ENCODE data around the gene RALGAPA1. TPM values are rescaled to one million over a fixed set of nuclear protein-coding genes. Genes with fewer than 3 reads are reported as not detected.

RALGAPA1 gene
- total and polyA plus RNA-seq, 2 experiments from 2014 or later: 7.5 to 22.2 TPM

- Histone ChIP-seq H3K27ac (no peak overlapping the region), H3K9me3 (ENCODE audit: low read depth) (no peaks in the 10 kb centered on the region), H3K27me3 (replicated peaks; ENCODE audit: insufficient read depth) (peaks cover 56% of the 10 kb centered on the region), H3K9ac (no peak overlapping the region), H2AFZ (no peak overlapping the region), H4K20me1 (ENCODE audit: insufficient read depth) (no peaks in the 10 kb centered on the region), H3K9me2 (ENCODE audit: insufficient read depth) (no peaks in the 10 kb centered on the region), H3K4me1 (ENCODE audit: insufficient read depth) (0 out of 2 replicates have a peak, but pooled peaks cover 3% of the 10 kb centered on the region), H3K36me3 (ENCODE audit: low read depth) (no peaks in the 10 kb centered on the region), H3K4me3 (no peak overlapping the region), H3F3A (ENCODE audit: insufficient read depth) (no peaks in the 10 kb centered on the region), H3K4me2 (ENCODE audit: unreplicated experiment) (no peak overlapping the region), H3K79me2 (ENCODE audit: insufficient read depth) (no peaks in the 10 kb centered on the region)
- TF ChIP-seq EZH2 (IDR thresholded peaks at IDR 0.05; ENCODE audit: insufficient read depth, poor library complexity, severe bottlenecking) (no peak), EZH2phosphoT487 (IDR thresholded peaks at IDR 0.05; ENCODE audit: insufficient read depth, low read depth) (no peak)
- DNase-seq: no peak
- WGBS, 2 experiments (ENCODE audit: low coverage in 1 of 2, low lambda C conversion rate in 2 of 2, missing lambda C conversion rate in 2 of 2): 32 to 33% methylated on average over 1 of the region's 1 CpG
- in situ Hi-C loops (cut with MboI): no loop called here
These were observed 276.9 kb downstream of the RALGAPA1 start for GRCh38 chr14:35531960-35532747.

GRCh38 chr14:35526962-35527361 is 282.1 kb downstream of the RALGAPA1 start:
- in situ Hi-C loops (cut with MboI): no loop called here
- Histone ChIP-seq H3K4me2 (ENCODE audit: unreplicated experiment) (no peak overlapping the region), H3K36me3 (ENCODE audit: low read depth) (no peaks in the 10 kb centered on the region), H3K27ac (no peak overlapping the region), H3K9me2 (ENCODE audit: insufficient read depth) (no peaks in the 10 kb centered on the region), H4K20me1 (ENCODE audit: insufficient read depth) (no peaks in the 10 kb centered on the region), H3F3A (ENCODE audit: insufficient read depth) (no peaks in the 10 kb centered on the region), H3K79me2 (ENCODE audit: insufficient read depth) (no peaks in the 10 kb centered on the region), H3K27me3 (replicated peaks; ENCODE audit: insufficient read depth) (peaks cover 27% of the 10 kb centered on the region), H3K4me1 (ENCODE audit: insufficient read depth) (no peaks in the 10 kb centered on the region), H3K9ac (no peak overlapping the region), H2AFZ (no peak overlapping the region), H3K4me3 (no peak overlapping the region), H3K9me3 (ENCODE audit: low read depth) (no peaks in the 10 kb centered on the region)
- TF ChIP-seq EZH2phosphoT487 (IDR thresholded peaks at IDR 0.05; ENCODE audit: insufficient read depth, low read depth): no peak
- TF ChIP-seq EZH2 (IDR thresholded peaks at IDR 0.05; ENCODE audit: insufficient read depth, poor library complexity, severe bottlenecking): no peak
- DNase-seq: no peak
- WGBS, 2 experiments (ENCODE audit: low coverage in 1 of 2, low lambda C conversion rate in 2 of 2, missing lambda C conversion rate in 2 of 2): 37 to 44% methylated on average over 2 of the region's 2 CpGs

GRCh38 chr14:35525695-35526094 is 283.4 kb downstream of the RALGAPA1 start:
- H2AFZ ChIP-seq: no peak overlapping the region
- TF ChIP-seq EZH2 (IDR thresholded peaks at IDR 0.05; ENCODE audit: insufficient read depth, poor library complexity, severe bottlenecking) (no peak), EZH2phosphoT487 (IDR thresholded peaks at IDR 0.05; ENCODE audit: insufficient read depth, low read depth) (no peak)
- in situ Hi-C loops (cut with MboI): no loop called here
- H3K27me3 ChIP-seq (replicated peaks; ENCODE audit: insufficient read depth): peaks cover 16% of the 10 kb centered on the region
- H3K36me3 ChIP-seq (ENCODE audit: low read depth): no peaks in the 10 kb centered on the region
- no peak overlapping the region for H3K9ac ChIP-seq
- H3K9me2 ChIP-seq (ENCODE audit: insufficient read depth): no peaks in the 10 kb centered on the region
- H4K20me1 ChIP-seq (ENCODE audit: insufficient read depth): no peaks in the 10 kb centered on the region
- no peaks in the 10 kb centered on the region for H3K4me1 ChIP-seq (ENCODE audit: insufficient read depth)
- H3K79me2 ChIP-seq (ENCODE audit: insufficient read depth): no peaks in the 10 kb centered on the region
- DNase-seq: no peak
- H3K27ac ChIP-seq: no peak overlapping the region
- no peaks in the 10 kb centered on the region for H3K9me3 ChIP-seq (ENCODE audit: low read depth)
- H3K4me3 ChIP-seq: no peak overlapping the region
- H3K4me2 ChIP-seq (ENCODE audit: unreplicated experiment): no peak overlapping the region
- no peaks in the 10 kb centered on the region for H3F3A ChIP-seq (ENCODE audit: insufficient read depth)
- 54 to 66% methylated on average over 3 of the region's 3 CpGs for WGBS, 2 experiments (ENCODE audit: low coverage in 1 of 2, low lambda C conversion rate in 2 of 2, missing lambda C conversion rate in 2 of 2)

DNA sequence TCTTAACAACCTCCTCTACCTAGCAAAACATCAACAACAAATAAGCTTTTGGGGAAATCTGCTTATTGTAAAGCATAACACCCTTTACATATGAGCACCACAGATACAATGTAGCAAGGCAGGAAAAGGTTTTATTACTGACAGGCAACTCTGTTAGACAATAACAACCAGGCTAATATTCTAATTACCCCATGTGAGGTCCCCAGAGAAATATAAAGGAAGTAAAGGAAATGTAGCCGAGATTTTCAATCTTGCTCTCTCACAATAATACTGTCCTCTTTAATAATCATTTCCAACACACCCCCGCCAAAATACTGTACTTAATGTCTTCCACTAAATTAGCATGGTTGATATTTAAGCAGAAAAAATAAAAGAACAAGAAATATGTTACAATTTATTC is 289.1 kb downstream of the RALGAPA1 start:
- WGBS, 2 experiments (ENCODE audit: low coverage in 1 of 2, low lambda C conversion rate in 2 of 2, missing lambda C conversion rate in 2 of 2): 34 to 49% methylated on average over 2 of the region's 2 CpGs
- no peak for TF ChIP-seq EZH2phosphoT487 (IDR thresholded peaks at IDR 0.05; ENCODE audit: insufficient read depth, low read depth)
- no peak for TF ChIP-seq EZH2 (IDR thresholded peaks at IDR 0.05; ENCODE audit: insufficient read depth, poor library complexity, severe bottlenecking)
- Histone ChIP-seq H3K4me3 (no peak overlapping the region), H3K4me2 (ENCODE audit: unreplicated experiment) (no peak overlapping the region), H3F3A (ENCODE audit: insufficient read depth) (no peaks in the 10 kb centered on the region), H2AFZ (no peak overlapping the region), H4K20me1 (ENCODE audit: insufficient read depth) (no peaks in the 10 kb centered on the region), H3K79me2 (ENCODE audit: insufficient read depth) (no peaks in the 10 kb centered on the region), H3K9me3 (ENCODE audit: low read depth) (no peaks in the 10 kb centered on the region), H3K27ac (no peak overlapping the region), H3K9ac (no peak overlapping the region), H3K27me3 (replicated peaks; ENCODE audit: insufficient read depth) (0 out of 2 replicates have a peak, but pooled peaks cover 8% of the 10 kb centered on the region), H3K9me2 (ENCODE audit: insufficient read depth) (no peaks in the 10 kb centered on the region), H3K4me1 (ENCODE audit: insufficient read depth) (no peaks in the 10 kb centered on the region), H3K36me3 (ENCODE audit: low read depth) (no peaks in the 10 kb centered on the region)
- in situ Hi-C loops (cut with MboI): no loop called here
- no peak for DNase-seq

Data from GM23248 (cell line).